OCI-LY7 (cell line): ENCODE measurements around the gene SH3RF3. TPM values are rescaled to one million over a fixed set of nuclear protein-coding genes. Genes with fewer than 3 reads are reported as not detected.

Source experiments
- BruUV-seq: library from RNA; stranded (reverse); fragments of 400-500 nt; replicated peaks from 2 replicates; lab custom pipeline; 2021; lab: Mats Ljungman, UMichigan
- CTCF ChIA-PET: fragments of 300-600 bp; sonication (Branson Sonifier 250); formaldehyde crosslinking; loops from one replicate; lab custom pipeline; 2022; ENCODE audit warnings: antibody characterized with exemption; ENCODE audit not compliant: unreplicated experiment; lab: Charles Lee
- POLR2A ChIA-PET: fragments of 300-600 bp; sonication (Branson Sonifier 250); formaldehyde crosslinking; loops from one replicate; lab custom pipeline; 2022; ENCODE audit warnings: antibody characterized with exemption; lab: Charles Lee
- DNase-seq: peaks from one replicate; pipeline ENCODE4 v3.0.0-alpha.2; 2015; ENCODE audit warnings: low spot score
- H2AFZ ChIP-seq: fragments of 200-600 bp; sonication (generic), shearing (Covaris generic); 2 replicates; pipeline ENCODE4 v1.6.1; 2014; ENCODE audit warnings: mild to moderate bottlenecking, antibody characterized with exemption, low read length, moderate library complexity
- H3K27ac ChIP-seq: fragments of 200-600 bp; sonication (generic); 2 replicates; pipeline ENCODE4 v1.5.1; 2014; ENCODE audit warnings: mixed run types, low read depth, mild to moderate bottlenecking, moderate library complexity, low read length, inconsistent platforms; ENCODE audit not compliant: poor library complexity, severe bottlenecking
- H3K36me3 ChIP-seq: fragments of 200-600 bp; sonication (generic); 2 replicates; pipeline ENCODE4 v1.6.1; 2014; ENCODE audit warnings: mild to moderate bottlenecking, antibody characterized with exemption, low read length, moderate library complexity, mixed read lengths; ENCODE audit not compliant: insufficient read depth
- H3K4me1 ChIP-seq: fragments of 200-600 bp; sonication (generic); 2 replicates; pipeline ENCODE4 v1.5.1; 2014; ENCODE audit warnings: mild to moderate bottlenecking, low read length; ENCODE audit not compliant: insufficient read depth, poor library complexity, severe bottlenecking
- H3K4me2 ChIP-seq: fragments of 200-600 bp; sonication (generic); 2 replicates; pipeline ENCODE4 v1.6.1; 2014; ENCODE audit warnings: mild to moderate bottlenecking, low read length
- H3K4me3 ChIP-seq: fragments of 200-600 bp; sonication (generic); 2 replicates; pipeline ENCODE4 v1.5.1; 2014; ENCODE audit warnings: mild to moderate bottlenecking, low read depth, low read length; ENCODE audit not compliant: poor library complexity, severe bottlenecking
- H3K79me2 ChIP-seq: fragments of 200-600 bp; sonication (generic); 2 replicates; pipeline ENCODE4 v1.6.1; 2016; ENCODE audit warnings: low read depth, mild to moderate bottlenecking, low read length, moderate library complexity, mixed read lengths; ENCODE audit not compliant: insufficient read depth
- H3K9me2 ChIP-seq: fragments of 200-600 bp; sonication (generic); 2 replicates; pipeline ENCODE4 v1.6.1; 2016; ENCODE audit warnings: mild to moderate bottlenecking, low read length, mixed read lengths; ENCODE audit not compliant: insufficient read depth
- H3K9me3 ChIP-seq: fragments of 200-600 bp; sonication (generic); 2 replicates; pipeline ENCODE4 v1.6.1; 2014; ENCODE audit warnings: mild to moderate bottlenecking, mixed run types, low read length, mixed read lengths
- H4K20me1 ChIP-seq: fragments of 200-600 bp; sonication (generic); 2 replicates; pipeline ENCODE4 v1.6.1; 2014; ENCODE audit warnings: mild to moderate bottlenecking, antibody characterized with exemption, low read length, moderate library complexity, mixed read lengths; ENCODE audit not compliant: insufficient read depth
- EZH2phosphoT487 ChIP-seq: fragments of 200-600 bp; sonication (generic); IDR thresholded peaks from 2 replicates; pipeline ENCODE4 v1.6.1; 2018; ENCODE audit warnings: low read depth, borderline replicate concordance, mild to moderate bottlenecking, mixed run types, antibody characterized with exemption, low read length, moderate library complexity, mixed read lengths
- intact Hi-C: fragments of 100-400 bp; cut with micrococcal nuclease; formaldehyde crosslinking; loops from one replicate; pipeline ENCODE4 v1.10.0; 2022; ENCODE audit not compliant: unreplicated experiment
- total RNA-seq, 2 experiments: library from RNA; depleted of rRNA in 1 of 2; stranded (reverse); fragments of >200 nt in 1 of 2; shearing (Covaris generic) in 1 of 2; gene quantifications; 2 replicates each; pipeline ENCODE4 v1.2.3, GENCODE V29; 2014 to 2022
- TF ChIP-seq, protein P1 (sequence below): fragments of 200-600 bp; sonication (generic); conservative IDR thresholded peaks from 2 replicates; pipeline ENCODE4 v1.5.1; 2014; ENCODE audit warnings: mild to moderate bottlenecking, antibody characterized with exemption, low read length, moderate library complexity, mixed read lengths

SH3RF3 gene
- total RNA-seq, 2 experiments from 2014 or later = not detected

DNA sequence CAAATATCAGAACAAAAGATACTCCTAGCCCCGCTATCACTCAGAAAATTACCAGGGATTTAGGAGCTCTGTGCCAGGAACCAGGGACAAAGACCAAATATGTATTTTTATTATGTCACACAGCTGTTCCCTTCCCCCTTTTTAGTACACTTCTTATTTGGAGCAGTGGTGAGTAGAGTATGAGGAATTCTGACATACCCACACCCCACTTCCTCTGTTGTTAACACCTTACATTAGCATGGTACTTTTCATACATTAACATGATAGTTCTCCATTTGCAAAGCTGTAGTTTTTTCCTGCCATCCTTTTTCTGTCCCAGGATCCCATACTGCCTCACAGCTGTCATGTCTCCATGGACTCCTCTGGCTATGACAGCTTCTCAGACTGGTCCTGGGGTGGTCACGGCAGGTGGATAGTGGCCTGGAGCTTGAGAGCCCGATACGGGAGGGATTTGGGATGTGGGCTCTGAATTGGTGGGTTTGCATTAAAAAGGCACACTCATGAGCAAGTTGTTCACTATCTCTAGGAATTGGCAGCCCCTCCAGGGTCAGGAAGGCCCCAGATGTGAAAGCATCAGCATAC is 100.2 kb downstream of the SH3RF3 start:
- no TSS peak for BruUV-seq
- DNase-seq = no peak
- H3K4me3 ChIP-seq = no peak overlapping the region
- no peak overlapping the region for H2AFZ ChIP-seq
- no peaks in the 10 kb centered on the region for H3K9me2 ChIP-seq
- CTCF ChIA-PET = no interaction called here
- no peaks in the 10 kb centered on the region for H3K79me2 ChIP-seq
- no peaks in the 10 kb centered on the region for H4K20me1 ChIP-seq
- intact Hi-C loops = no loop called here
- no peaks in the 10 kb centered on the region for H3K36me3 ChIP-seq
- POLR2A ChIA-PET = no interaction called here
- H3K4me1 ChIP-seq = no peaks in the 10 kb centered on the region
- no peak for TF ChIP-seq EZH2phosphoT487
- no peak overlapping the region for H3K4me2 ChIP-seq
- no peak overlapping the region for H3K27ac ChIP-seq
- H3K9me3 ChIP-seq = no peaks in the 10 kb centered on the region

DNA sequence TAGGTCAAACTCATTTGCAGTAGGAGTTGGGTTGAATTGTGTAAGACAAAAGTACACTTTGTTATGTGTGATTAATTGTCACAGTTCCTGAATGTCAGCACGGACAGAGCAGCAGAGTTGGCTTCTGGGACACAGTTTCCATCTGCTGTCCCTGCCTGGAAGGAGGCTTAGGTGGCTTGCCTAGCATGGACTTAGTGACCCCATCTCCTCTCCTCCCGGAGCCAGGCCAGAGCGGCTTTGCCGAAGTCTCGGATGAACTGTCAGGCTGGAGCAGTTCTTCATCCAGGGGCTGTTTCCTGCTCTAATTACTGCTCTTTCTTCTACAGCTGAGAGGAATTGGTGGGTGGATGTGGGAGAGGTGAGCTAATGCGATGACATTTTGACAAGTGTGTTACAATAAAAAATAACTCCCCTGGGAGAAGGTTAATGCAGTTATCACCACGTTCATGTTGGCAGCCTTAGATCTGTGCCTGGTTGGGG is 102.0 kb downstream of the SH3RF3 start:
- Histone ChIP-seq H2AFZ (no peak overlapping the region), H3K4me3 (no peak overlapping the region), H3K36me3 (no peaks in the 10 kb centered on the region), H3K9me3 (no peaks in the 10 kb centered on the region), H3K9me2 (no peaks in the 10 kb centered on the region), H3K4me1 (no peaks in the 10 kb centered on the region), H3K27ac (no peak overlapping the region), H4K20me1 (no peaks in the 10 kb centered on the region), H3K4me2 (no peak overlapping the region), H3K79me2 (no peaks in the 10 kb centered on the region)
- ChIA-PET POLR2A (interaction anchor here (1.4 kb wide), 1 partner anchor 10 kb away, joined by 5 read pairs; no protein-coding TSS in a partner anchor), CTCF (no interaction called here)
- no peak for DNase-seq
- TF ChIP-seq, protein P1, sequence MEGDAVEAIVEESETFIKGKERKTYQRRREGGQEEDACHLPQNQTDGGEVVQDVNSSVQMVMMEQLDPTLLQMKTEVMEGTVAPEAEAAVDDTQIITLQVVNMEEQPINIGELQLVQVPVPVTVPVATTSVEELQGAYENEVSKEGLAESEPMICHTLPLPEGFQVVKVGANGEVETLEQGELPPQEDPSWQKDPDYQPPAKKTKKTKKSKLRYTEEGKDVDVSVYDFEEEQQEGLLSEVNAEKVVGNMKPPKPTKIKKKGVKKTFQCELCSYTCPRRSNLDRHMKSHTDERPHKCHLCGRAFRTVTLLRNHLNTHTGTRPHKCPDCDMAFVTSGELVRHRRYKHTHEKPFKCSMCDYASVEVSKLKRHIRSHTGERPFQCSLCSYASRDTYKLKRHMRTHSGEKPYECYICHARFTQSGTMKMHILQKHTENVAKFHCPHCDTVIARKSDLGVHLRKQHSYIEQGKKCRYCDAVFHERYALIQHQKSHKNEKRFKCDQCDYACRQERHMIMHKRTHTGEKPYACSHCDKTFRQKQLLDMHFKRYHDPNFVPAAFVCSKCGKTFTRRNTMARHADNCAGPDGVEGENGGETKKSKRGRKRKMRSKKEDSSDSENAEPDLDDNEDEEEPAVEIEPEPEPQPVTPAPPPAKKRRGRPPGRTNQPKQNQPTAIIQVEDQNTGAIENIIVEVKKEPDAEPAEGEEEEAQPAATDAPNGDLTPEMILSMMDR = no peak
- TF ChIP-seq EZH2phosphoT487 = no peak
- no TSS peak for BruUV-seq
- intact Hi-C loops = no loop called here

DNA sequence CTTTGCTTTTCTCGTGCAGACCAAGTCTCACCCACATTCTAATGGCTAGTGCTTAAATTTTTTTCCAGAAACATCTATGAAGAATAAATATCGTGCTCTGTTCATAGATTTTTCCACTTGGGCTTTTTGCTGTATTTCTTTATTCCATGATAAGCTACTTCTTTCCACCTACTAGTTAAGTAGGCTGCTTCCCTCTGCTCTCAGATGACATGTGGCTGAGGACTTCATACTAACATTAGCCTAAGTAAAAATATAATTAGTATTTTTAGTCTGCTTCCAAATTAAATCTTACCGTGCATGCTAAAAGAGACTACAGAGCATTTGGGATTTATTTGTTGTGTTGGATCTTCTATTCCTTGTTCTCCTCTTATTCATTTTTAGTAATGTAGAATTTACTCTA is 102.4 kb downstream of the SH3RF3 start:
- CTCF ChIA-PET = no interaction called here
- Histone ChIP-seq H3K4me3 (no peak overlapping the region), H3K4me2 (no peak overlapping the region), H3K4me1 (no peaks in the 10 kb centered on the region), H3K36me3 (no peaks in the 10 kb centered on the region), H2AFZ (no peak overlapping the region), H3K9me3 (no peaks in the 10 kb centered on the region), H3K79me2 (no peaks in the 10 kb centered on the region), H3K27ac (no peak overlapping the region), H4K20me1 (no peaks in the 10 kb centered on the region), H3K9me2 (no peaks in the 10 kb centered on the region)
- TF ChIP-seq, protein P1 = no peak
- TF ChIP-seq EZH2phosphoT487 = no peak
- no peak for DNase-seq
- POLR2A ChIA-PET = interaction anchor here (1.4 kb wide), 1 partner anchor 10 kb away, joined by 5 read pairs; no protein-coding TSS in a partner anchor
- intact Hi-C loops = no loop called here
- no TSS peak for BruUV-seq
